GM23338 (cell line): Measurements from ENCODE around the gene ATF7IP2.

Experiments
- CREB1 ChIP-seq: fragments of 250-450 bp; sonication (Bioruptor Pico); IDR thresholded peaks from 2 replicates; pipeline ENCODE4 v1.5.0; 2020; ENCODE audit warnings: low read depth, mild to moderate bottlenecking, moderate library complexity
- CTCF ChIP-seq, 2 experiments: fragments of 200-600 bp in 1 of 2; sonication (generic) in 1 of 2; conservative IDR thresholded peaks; 2 replicates each; pipeline versions ENCODE4 v1.5.1 to v1.6.1; 2016 to 2017; ENCODE audit warnings: antibody characterized with exemption in 2 of 2, low read depth in 2 of 2, mild to moderate bottlenecking in 2 of 2, moderate library complexity in 1 of 2
- EZH2 ChIP-seq: fragments of 200-600 bp; sonication (generic); IDR thresholded peaks from one replicate; pipeline ENCODE4 v1.8.0; 2017; ENCODE audit warnings: antibody characterized with exemption, mild to moderate bottlenecking, low read depth; ENCODE audit not compliant: unreplicated experiment
- EZH2phosphoT487 ChIP-seq: fragments of 200-600 bp; sonication (generic); IDR thresholded peaks from one replicate; pipeline ENCODE4 v1.8.1; 2018; ENCODE audit warnings: antibody characterized with exemption; ENCODE audit not compliant: unreplicated experiment
- JUNB ChIP-seq: IDR thresholded peaks from one replicate; pipeline ENCODE4 v1.6.1; 2016; ENCODE audit warnings: antibody characterized with exemption; ENCODE audit not compliant: unreplicated experiment
- POLR2AphosphoS5 ChIP-seq: IDR thresholded peaks from 2 replicates; pipeline ENCODE4 v1.6.1; 2016; ENCODE audit warnings: antibody characterized with exemption, low read depth
- REST ChIP-seq: IDR thresholded peaks from one replicate; pipeline ENCODE4 v1.6.1; 2018; ENCODE audit warnings: antibody characterized with exemption; ENCODE audit not compliant: unreplicated experiment
- STAT1 ChIP-seq: IDR thresholded peaks from one replicate; pipeline ENCODE4 v1.6.1; 2016; ENCODE audit warnings: antibody characterized with exemption; ENCODE audit not compliant: unreplicated experiment
- ZNF114 ChIP-seq: fragments of 250-450 bp; sonication (Bioruptor Pico); IDR thresholded peaks from 2 replicates; pipeline ENCODE4 v1.5.0; 2020; ENCODE audit warnings: mild to moderate bottlenecking, moderate library complexity
- ZNF331 ChIP-seq: fragments of 250-450 bp; sonication (Bioruptor Pico); IDR thresholded peaks from 2 replicates; pipeline ENCODE4 v1.5.0; 2020; ENCODE audit warnings: low read depth, mild to moderate bottlenecking, moderate library complexity

- no peak for TF ChIP-seq STAT1
- no peak for TF ChIP-seq CTCF (conservative IDR thresholded peaks at IDR 0.05; ENCODE audit: low read depth in 2 of 2)
- TF ChIP-seq REST, result no peak
- TF ChIP-seq EZH2, result no peak
- TF ChIP-seq EZH2phosphoT487, result no peak
- TF ChIP-seq POLR2AphosphoS5, result no peak
- no peak for TF ChIP-seq ZNF331 (CRISPR knock-in tag)
- no peak for TF ChIP-seq CREB1
- TF ChIP-seq ZNF114, result no peak
- no peak for TF ChIP-seq JUNB
Measured at GRCh38 chr16:10466861-10467260, 81.0 kb downstream of the ATF7IP2 start.
